ENCODE measurements around the gene AHDC1.

GRCh38 chr1:27507960-27508665 is 95.8 kb downstream of the AHDC1 start:
- TF ChIP-seq TOX (CRISPR knock-in tag; IDR thresholded peaks at IDR 0.05; ENCODE audit: borderline replicate concordance) (no peak), ZFP3 (CRISPR knock-in tag; IDR thresholded peaks at IDR 0.05) (no peak), POU6F1 (CRISPR knock-in tag; IDR thresholded peaks at IDR 0.05; ENCODE audit: borderline replicate concordance, low read depth) (no peak), PATZ1 (CRISPR knock-in tag; IDR thresholded peaks at IDR 0.05; ENCODE audit: borderline replicate concordance) (no peak), PPARA (CRISPR knock-in tag; IDR thresholded peaks at IDR 0.05; ENCODE audit: borderline replicate concordance) (no peak), ZNF8 (CRISPR knock-in tag; IDR thresholded peaks at IDR 0.05) (no peak), CSDC2 (CRISPR knock-in tag; IDR thresholded peaks at IDR 0.05) (no peak), RARB (CRISPR knock-in tag; IDR thresholded peaks at IDR 0.05) (no peak), TSHZ2 (CRISPR knock-in tag; IDR thresholded peaks at IDR 0.05) (no peak), CSRNP3 (CRISPR knock-in tag; IDR thresholded peaks at IDR 0.05) (no peak)

All from SK-N-SH treated with all-trans-retinoic acid at 6 μM for 48 hours (cell line).